GM12892 (cell line): Measurements from ENCODE around the gene TLE7.

ENCODE experiments used
- DNase-seq: peaks from one replicate; pipeline ENCODE4 v3.0.0; 2011; ENCODE audit not compliant: insufficient read length
- FAIRE-seq: peaks from 2 replicates; lab custom pipeline; 2011; peaks lifted over from hg19 to GRCh38; lab: Jason Lieb, UNC
- POLR2A ChIP-seq: IDR thresholded peaks from 2 replicates; pipeline ENCODE4 v1.6.1; 2011; ENCODE audit warnings: low read depth, low read length, control low read depth
- POLR2AphosphoS5 ChIP-seq: IDR thresholded peaks from 2 replicates; pipeline ENCODE4 v1.6.1; 2011; ENCODE audit warnings: low read depth, low read length, control low read depth
- TAF1 ChIP-seq: IDR thresholded peaks from 2 replicates; pipeline ENCODE4 v1.6.1; 2011; ENCODE audit warnings: low read depth, mild to moderate bottlenecking, control low read depth, low read length, borderline replicate concordance

TLE7 gene

GRCh38 chr16:71407731-71408130 lies 34.1 kb downstream of the TLE7 start:
- FAIRE-seq = no peak
- DNase-seq = no peak
- TF ChIP-seq POLR2A (no peak), TAF1 (no peak), POLR2AphosphoS5 (no peak)

- DNase-seq (no peak), FAIRE-seq (no peak)
- no peak for TF ChIP-seq TAF1
- no peak for TF ChIP-seq POLR2AphosphoS5
- no peak for TF ChIP-seq POLR2A
Observed at GRCh38 chr16:71406724-71407123, 35.1 kb downstream of the TLE7 start.

- FAIRE-seq (no peak), DNase-seq (no peak)
- TF ChIP-seq POLR2A (no peak), TAF1 (no peak), POLR2AphosphoS5 (no peak)
Observed at GRCh38 chr16:71406316-71406715, 35.5 kb downstream of the TLE7 start.

- TF ChIP-seq TAF1 (no peak), POLR2AphosphoS5 (no peak), POLR2A (no peak)
- FAIRE-seq = no peak
- no peak for DNase-seq
Observed at GRCh38 chr16:71404364-71404763, 37.5 kb downstream of the TLE7 start.

GRCh38 chr16:71402674-71403073 lies 39.2 kb downstream of the TLE7 start:
- DNase-seq (no peak), FAIRE-seq (no peak)
- TF ChIP-seq TAF1 (no peak), POLR2A (no peak), POLR2AphosphoS5 (no peak)

GRCh38 chr16:71402007-71402406 lies 39.8 kb downstream of the TLE7 start:
- DNase-seq = no peak
- no peak for FAIRE-seq
- no peak for TF ChIP-seq TAF1
- no peak for TF ChIP-seq POLR2AphosphoS5
- TF ChIP-seq POLR2A = no peak

GRCh38 chr16:71399801-71400563 lies 41.9 kb downstream of the TLE7 start:
- TF ChIP-seq POLR2AphosphoS5 (no peak), POLR2A (no peak), TAF1 (no peak)
- no peak for DNase-seq
- FAIRE-seq = no peak

GRCh38 chr16:71396594-71396993 lies 45.3 kb downstream of the TLE7 start:
- FAIRE-seq (no peak), DNase-seq (no peak)
- TF ChIP-seq POLR2A = no peak
- no peak for TF ChIP-seq TAF1
- no peak for TF ChIP-seq POLR2AphosphoS5

GRCh38 chr16:71389330-71389729 lies 52.5 kb downstream of the TLE7 start:
- FAIRE-seq (no peak), DNase-seq (no peak)
- no peak for TF ChIP-seq TAF1
- TF ChIP-seq POLR2AphosphoS5 = no peak
- no peak for TF ChIP-seq POLR2A

GRCh38 chr16:71387045-71387871 lies 54.6 kb downstream of the TLE7 start:
- TF ChIP-seq POLR2AphosphoS5 = no peak
- TF ChIP-seq TAF1 = no peak
- TF ChIP-seq POLR2A = no peak
- no peak for FAIRE-seq
- DNase-seq = no peak

- DNase-seq (no peak), FAIRE-seq (peak; percentile 68)
- no peak for TF ChIP-seq TAF1
- TF ChIP-seq POLR2A = no peak
- TF ChIP-seq POLR2AphosphoS5 = no peak
Observed at GRCh38 chr16:71384073-71384724, 57.7 kb downstream of the TLE7 start.
